Measurements from ENCODE around the gene MMEL1. TPM values are rescaled to one million over a fixed set of nuclear protein-coding genes. Genes with fewer than 3 reads are reported as not detected.

MMEL1 gene
- total RNA-seq, 6 experiments from 2014 or later, result not detected

DNA sequence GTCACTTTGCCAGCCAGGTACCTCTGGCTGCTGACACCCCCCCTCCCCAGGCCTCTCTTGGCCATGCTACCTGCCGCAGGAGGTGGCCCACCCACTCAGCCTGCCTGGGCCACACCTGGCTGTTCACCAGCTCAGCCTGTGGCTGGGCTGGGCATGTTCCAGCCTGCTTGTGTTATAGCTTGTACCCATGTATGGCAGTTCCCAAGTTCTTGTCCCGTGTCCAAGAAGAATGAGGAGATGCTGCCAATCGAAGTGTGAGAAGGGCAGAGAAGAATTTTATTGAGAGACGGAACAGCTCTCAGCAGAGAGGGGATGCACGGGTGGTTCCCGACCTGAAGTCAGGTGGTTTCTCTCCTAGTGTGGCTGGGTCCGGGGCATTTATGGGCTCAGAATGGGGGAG, 3.9 kb upstream of the MMEL1 start:
- Mint-ChIP-seq H3K4me3 (no peak overlapping the region), H3K27ac (no peak overlapping the region), H3K4me1 (ENCODE audit: low read depth) (no peaks in the 10 kb centered on the region), H3K36me3 (ENCODE audit: low read depth) (peaks cover 11% of the 10 kb centered on the region), H3K9me3 (peaks cover 17% of the 10 kb centered on the region), H3K27me3 (ENCODE audit: insufficient read depth) (peaks cover 7% of the 10 kb centered on the region)
- TF ChIP-seq, protein P1, sequence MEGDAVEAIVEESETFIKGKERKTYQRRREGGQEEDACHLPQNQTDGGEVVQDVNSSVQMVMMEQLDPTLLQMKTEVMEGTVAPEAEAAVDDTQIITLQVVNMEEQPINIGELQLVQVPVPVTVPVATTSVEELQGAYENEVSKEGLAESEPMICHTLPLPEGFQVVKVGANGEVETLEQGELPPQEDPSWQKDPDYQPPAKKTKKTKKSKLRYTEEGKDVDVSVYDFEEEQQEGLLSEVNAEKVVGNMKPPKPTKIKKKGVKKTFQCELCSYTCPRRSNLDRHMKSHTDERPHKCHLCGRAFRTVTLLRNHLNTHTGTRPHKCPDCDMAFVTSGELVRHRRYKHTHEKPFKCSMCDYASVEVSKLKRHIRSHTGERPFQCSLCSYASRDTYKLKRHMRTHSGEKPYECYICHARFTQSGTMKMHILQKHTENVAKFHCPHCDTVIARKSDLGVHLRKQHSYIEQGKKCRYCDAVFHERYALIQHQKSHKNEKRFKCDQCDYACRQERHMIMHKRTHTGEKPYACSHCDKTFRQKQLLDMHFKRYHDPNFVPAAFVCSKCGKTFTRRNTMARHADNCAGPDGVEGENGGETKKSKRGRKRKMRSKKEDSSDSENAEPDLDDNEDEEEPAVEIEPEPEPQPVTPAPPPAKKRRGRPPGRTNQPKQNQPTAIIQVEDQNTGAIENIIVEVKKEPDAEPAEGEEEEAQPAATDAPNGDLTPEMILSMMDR (IDR thresholded peaks at IDR 0.05), result no peak
- no peak for DNase-seq

DNA sequence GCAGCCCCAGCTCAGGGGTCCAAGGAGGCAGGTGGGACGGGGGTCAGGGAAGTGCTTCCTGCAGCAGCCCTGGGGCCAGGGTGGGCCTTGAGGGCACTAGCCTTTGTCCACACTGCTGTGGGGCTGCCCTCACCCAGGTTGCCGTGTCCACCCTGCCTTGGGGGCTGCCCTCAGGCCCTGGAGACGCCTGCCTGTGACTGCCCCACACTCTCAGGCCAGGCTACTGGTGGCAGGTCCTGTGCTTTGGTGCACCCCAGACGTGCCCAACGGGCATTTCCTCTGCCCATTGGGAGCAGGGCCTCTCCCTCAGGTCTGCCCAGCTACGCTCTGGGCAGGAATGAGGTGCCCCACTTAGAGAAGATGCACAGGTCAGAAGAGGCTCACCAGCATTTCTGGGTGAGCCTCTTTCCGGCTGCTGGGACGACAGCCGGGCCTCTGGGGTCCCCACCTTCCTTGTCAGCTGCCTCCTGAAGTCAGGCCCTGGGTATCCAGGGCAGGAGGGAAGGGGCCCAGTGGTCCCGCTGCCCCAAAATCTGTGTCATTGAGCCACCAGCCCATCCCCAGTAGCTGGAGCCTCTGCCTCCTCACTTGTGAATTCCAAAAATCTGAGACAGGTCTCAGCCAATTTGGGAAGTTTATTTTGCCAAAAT, 2.7 kb upstream of the MMEL1 start:
- Mint-ChIP-seq H3K27me3 (ENCODE audit: insufficient read depth) (peaks cover 12% of the 10 kb centered on the region), H3K4me1 (ENCODE audit: low read depth) (no peaks in the 10 kb centered on the region), H3K36me3 (ENCODE audit: low read depth) (peaks cover 15% of the 10 kb centered on the region), H3K4me3 (no peak overlapping the region), H3K9me3 (peaks cover 26% of the 10 kb centered on the region), H3K27ac (no peak overlapping the region)
- no peak for DNase-seq
- TF ChIP-seq, protein P1 (IDR thresholded peaks at IDR 0.05), result no peak

DNA sequence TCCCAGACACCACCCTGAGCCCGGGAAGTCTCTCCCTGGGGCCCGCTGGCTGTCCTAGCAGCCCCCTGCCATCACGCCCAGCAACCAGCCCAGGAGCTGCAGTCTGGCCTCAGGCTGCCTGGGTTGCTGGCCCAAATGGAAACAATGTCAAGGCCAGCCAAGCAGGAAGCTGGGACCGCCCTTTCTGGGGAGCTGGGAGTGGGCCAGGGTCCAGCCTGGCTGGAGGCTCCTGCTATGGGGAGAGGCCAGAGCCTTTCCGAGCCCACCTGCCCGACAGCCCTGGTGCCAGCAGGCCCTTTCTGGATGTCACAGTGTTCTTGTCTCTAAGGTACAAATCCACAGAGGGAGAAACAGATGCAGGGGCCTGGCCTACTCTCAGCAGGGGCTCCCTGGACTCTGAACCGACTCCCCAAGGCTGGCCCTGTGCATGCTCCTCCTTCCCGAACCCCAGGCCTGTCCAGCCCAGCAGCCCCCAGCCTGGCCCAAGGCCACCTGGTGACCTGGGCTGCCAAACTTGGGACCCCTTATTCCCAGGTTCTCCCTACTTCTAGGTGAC, 1.2 kb upstream of the MMEL1 start:
- peaks cover 36% of the 10 kb centered on the region for H3K9me3 Mint-ChIP-seq
- peaks cover 21% of the 10 kb centered on the region for H3K36me3 Mint-ChIP-seq (ENCODE audit: low read depth)
- TF ChIP-seq, protein P1 (IDR thresholded peaks at IDR 0.05), result no peak
- no peak for DNase-seq
- no peak overlapping the region for H3K4me3 Mint-ChIP-seq
- peaks cover 9% of the 10 kb centered on the region for H3K27me3 Mint-ChIP-seq (ENCODE audit: insufficient read depth)
- H3K4me1 Mint-ChIP-seq (ENCODE audit: low read depth), result no peaks in the 10 kb centered on the region
- no peak overlapping the region for H3K27ac Mint-ChIP-seq

DNA sequence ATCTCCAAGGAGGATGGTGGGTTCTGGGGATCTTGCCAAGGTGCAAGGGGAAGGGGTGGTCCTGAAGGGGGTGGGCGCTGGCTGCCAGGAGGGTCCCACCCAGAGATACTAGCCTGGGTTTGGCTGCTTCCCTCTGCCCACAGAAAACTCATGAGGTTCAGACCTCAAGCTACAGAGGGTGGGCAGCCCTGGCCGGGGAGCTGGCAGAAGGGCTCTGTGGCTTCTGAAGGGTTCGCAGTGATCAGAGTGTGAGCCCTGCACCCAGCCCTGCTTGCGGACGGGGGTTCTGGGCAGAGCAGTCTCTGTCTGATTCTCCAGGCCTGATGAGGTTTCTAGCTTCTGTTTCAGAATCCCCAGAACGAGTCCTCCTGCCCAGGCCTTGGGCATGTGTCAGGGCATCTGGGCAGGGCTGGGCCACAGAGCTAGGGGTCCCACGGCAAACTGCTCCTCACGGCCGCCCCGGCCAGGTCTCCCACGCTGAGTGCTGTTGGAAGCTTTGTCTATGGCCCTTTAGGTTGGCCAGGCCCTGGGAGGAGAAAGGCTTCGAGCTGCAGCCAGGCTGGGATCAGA, 635 bp upstream of the MMEL1 start:
- Mint-ChIP-seq H3K27me3 (ENCODE audit: insufficient read depth) (peaks cover 9% of the 10 kb centered on the region), H3K9me3 (peaks cover 36% of the 10 kb centered on the region)

DNA sequence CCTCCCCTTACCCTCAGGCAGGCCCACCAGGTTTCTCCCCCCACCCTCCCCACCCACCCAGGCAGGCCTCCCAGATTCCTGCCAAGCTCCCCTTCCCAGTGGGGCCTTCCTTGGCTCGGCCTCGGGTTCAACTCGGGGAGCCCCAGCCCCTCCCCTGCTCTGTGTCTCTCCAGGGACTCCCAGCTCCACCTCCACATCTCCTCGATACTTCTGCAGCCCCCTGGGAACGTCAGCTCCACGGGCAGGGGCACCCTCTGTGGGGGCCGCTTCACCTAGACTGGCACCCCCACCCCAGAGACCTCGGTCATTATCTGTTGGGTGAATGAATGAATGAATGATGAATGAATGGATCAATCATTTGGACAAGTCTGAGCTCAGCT, 775 bp downstream of the MMEL1 start:
- H3K27me3 Mint-ChIP-seq (ENCODE audit: insufficient read depth), result peaks cover 9% of the 10 kb centered on the region
- no peaks in the 10 kb centered on the region for H3K4me1 Mint-ChIP-seq (ENCODE audit: low read depth)
- TF ChIP-seq, protein P1 (IDR thresholded peaks at IDR 0.05), result no peak
- peaks cover 17% of the 10 kb centered on the region for H3K36me3 Mint-ChIP-seq (ENCODE audit: low read depth)
- DNase-seq, result no peak
- H3K9me3 Mint-ChIP-seq, result peaks cover 30% of the 10 kb centered on the region
- no peak overlapping the region for H3K4me3 Mint-ChIP-seq
- no peak overlapping the region for H3K27ac Mint-ChIP-seq

More for the DNA sequence above, 635 bp upstream of the MMEL1 start:
- Mint-ChIP-seq H3K27ac (no peak overlapping the region), H3K4me3 (no peak overlapping the region), H3K4me1 (ENCODE audit: low read depth) (no peaks in the 10 kb centered on the region), H3K36me3 (ENCODE audit: low read depth) (peaks cover 21% of the 10 kb centered on the region)
- TF ChIP-seq, protein P1 (IDR thresholded peaks at IDR 0.05), result no peak
- DNase-seq, result no peak

All from HFFc6 (cell line).